Naive thymus-derived CD4-positive, alpha-beta T cell (primary cell): ENCODE data around the gene OR12D3. TPM values are rescaled to one million over a fixed set of nuclear protein-coding genes. Genes with fewer than 3 reads are reported as not detected.

Source experiments
- ATAC-seq: fragments of 150-1000 bp; cut with Tn5 transposase; 2 replicates; pipeline ENCODE4 v1.10.0; 2021; ENCODE audit warnings: mild to moderate bottlenecking, moderate library complexity
- CTCF ChIA-PET: fragments of 350-600 bp; sonication (Branson Sonifier 250); formaldehyde crosslinking; loops from one replicate; lab custom pipeline; 2021; ENCODE audit warnings: antibody characterized with exemption; lab: Charles Lee
- POLR2A ChIA-PET: fragments of 350-600 bp; sonication (Branson Sonifier 250); formaldehyde crosslinking; loops from one replicate; lab custom pipeline; 2021; ENCODE audit warnings: antibody characterized with exemption, inconsistent platforms; lab: Charles Lee
- DNase-seq, 9 donors: peaks; one replicate each; pipeline versions ENCODE4 v3.0.0 to v3.0.0-alpha.2; 2020 to 2022; ENCODE audit warnings: mixed read lengths in 1 of 9
- H3K27ac ChIP-seq: one replicate; pipeline ENCODE4 v1.7.0; 2013; ENCODE audit warnings: mild to moderate bottlenecking, low read depth, low read length, moderate library complexity
- H3K27me3 ChIP-seq, 2 donors: one replicate each; pipeline ENCODE4 v1.7.0; 2013; ENCODE audit warnings: low read length in 2 of 2, mild to moderate bottlenecking in 2 of 2, moderate library complexity in 2 of 2; ENCODE audit not compliant: control insufficient read depth in 2 of 2, insufficient read depth in 2 of 2
- H3K36me3 ChIP-seq, 3 experiments: 1 replicate in 2 of 3; 2 replicates in 1 of 3; pipeline ENCODE4 v1.7.0; 2013; ENCODE audit warnings: low read length in 3 of 3, mild to moderate bottlenecking in 3 of 3, moderate library complexity in 1 of 3; ENCODE audit not compliant: insufficient read depth in 3 of 3, control insufficient read depth in 2 of 3
- H3K4me1 ChIP-seq, 2 donors: one replicate each; pipeline ENCODE4 v1.7.0; 2013; ENCODE audit warnings: low read length in 2 of 2, mild to moderate bottlenecking in 2 of 2, moderate library complexity in 1 of 2; ENCODE audit not compliant: control insufficient read depth in 2 of 2, insufficient read depth in 2 of 2
- H3K4me3 ChIP-seq: 2 replicates; pipeline ENCODE4 v1.7.0; 2013; ENCODE audit warnings: mild to moderate bottlenecking, low read length
- H3K9me3 ChIP-seq, 3 experiments: 1 replicate in 2 of 3; 2 replicates in 1 of 3; pipeline ENCODE4 v1.7.0; 2013; ENCODE audit warnings: low read length in 3 of 3; ENCODE audit not compliant: control insufficient read depth in 2 of 3
- H3K27ac Mint-ChIP-seq, 9 donors: one replicate each; pipeline ENCODE4 v1.8.0; 2020 to 2022; ENCODE audit warnings: mixed read lengths in 9 of 9, mild to moderate bottlenecking in 8 of 9, moderate library complexity in 5 of 9, inconsistent platforms in 2 of 9
- H3K27me3 Mint-ChIP-seq, 5 donors: one replicate each; pipeline ENCODE4 v1.8.0; 2021 to 2022; ENCODE audit warnings: mixed read lengths in 5 of 5, mild to moderate bottlenecking in 1 of 5
- H3K36me3 Mint-ChIP-seq, 5 donors: one replicate each; pipeline ENCODE4 v1.8.0; 2020 to 2022; ENCODE audit warnings: mixed read lengths in 5 of 5, mild to moderate bottlenecking in 3 of 5, inconsistent platforms in 1 of 5
- H3K4me1 Mint-ChIP-seq, 7 donors: one replicate each; pipeline ENCODE4 v1.8.0; 2020 to 2022; ENCODE audit warnings: mixed read lengths in 7 of 7, mild to moderate bottlenecking in 3 of 7, inconsistent platforms in 1 of 7
- H3K4me3 Mint-ChIP-seq, 10 donors: one replicate each; pipeline ENCODE4 v1.8.0; 2020 to 2022; ENCODE audit warnings: mild to moderate bottlenecking in 10 of 10, mixed read lengths in 10 of 10, moderate library complexity in 6 of 10, inconsistent platforms in 2 of 10
- H3K9me3 Mint-ChIP-seq, 11 donors: one replicate each; pipeline ENCODE4 v1.8.0; 2020 to 2022; ENCODE audit warnings: mixed read lengths in 11 of 11, mild to moderate bottlenecking in 4 of 11, inconsistent platforms in 1 of 11, moderate library complexity in 1 of 11
- intact Hi-C, 2 donors: fragments of 100-400 bp; cut with micrococcal nuclease; formaldehyde crosslinking; loops; one replicate each; pipeline ENCODE4 v1.15.1; 2023
- polyA plus RNA-seq, 2 donors: library from polyadenylated mRNA; unstranded; fragments of 300-500 nt; fragmentation: Illumina TruSeq; gene quantifications; one replicate each; pipeline ENCODE4 v1.2.3, GENCODE V29; 2021
- total RNA-seq, 6 experiments: library from RNA in 5 of 6; stranded (reverse) in 5 of 6; gene quantifications; 1 replicate in 5 of 6; 2 replicates in 1 of 6; pipeline ENCODE4 v1.2.3 and lab custom pipeline; 2021 to 2026

The OR12D3 gene
- total and polyA plus RNA-seq, 7 experiments from 2014 or later, result not detected

DNA sequence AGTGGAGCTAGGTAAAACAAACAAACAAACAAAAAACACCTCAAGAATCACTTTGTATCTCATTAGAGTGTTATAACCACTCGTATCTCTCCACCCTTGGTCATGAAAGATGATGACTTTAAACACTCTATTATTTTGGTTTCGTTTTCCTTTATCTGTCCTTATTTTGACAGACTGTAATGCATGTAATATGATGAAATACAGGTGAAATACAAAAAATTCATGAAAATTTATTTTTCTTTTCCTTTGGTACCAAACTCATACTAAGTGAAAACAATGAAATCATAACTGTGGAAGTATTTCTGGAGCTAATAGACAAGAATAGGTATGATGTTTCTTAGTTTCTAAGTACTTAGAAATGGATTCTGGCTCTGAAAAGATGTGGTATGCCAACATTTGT lies 24.4 kb upstream of the OR12D3 start:
- Histone ChIP-seq H3K27ac (no peak overlapping the region), H3K9me3 (no peaks in the 10 kb centered on the region), H3K27me3 (peaks cover 4 to 9% of the 10 kb centered on the region in 2 donors), H3K4me3 (no peak overlapping the region), H3K4me1 (no peaks in the 10 kb centered on the region), H3K36me3 (no peaks in the 10 kb centered on the region)
- H3K27me3 Mint-ChIP-seq, result peaks cover 9 to 77% (median 59%) of the 10 kb centered on the region in 5 donors
- intact Hi-C loops, result no loop called here
- ChIA-PET CTCF (no interaction called here), POLR2A (interaction anchor here (1.0 kb wide), 1 partner anchor 10 kb away, joined by 3 read pairs; no protein-coding TSS in a partner anchor)
- peaks cover 0 to 15% (median 0%) of the 10 kb centered on the region in 11 donors for H3K9me3 Mint-ChIP-seq
- H3K4me1 Mint-ChIP-seq, result no peaks in the 10 kb centered on the region
- no peaks in the 10 kb centered on the region for H3K36me3 Mint-ChIP-seq
- no peak overlapping the region for H3K4me3 Mint-ChIP-seq
- ATAC-seq (no peak), DNase-seq (no peak)
- no peak overlapping the region for H3K27ac Mint-ChIP-seq

GRCh38 chr6:29395331-29395730 lies 20.2 kb upstream of the OR12D3 start, which contains the start of gene OR12D2:
Gene OR12D2, plus strand, starts transcription at chr6:29395631. Its CDS starts 1,069 bp downstream, at chr6:29396700.
- Histone ChIP-seq H3K4me3 (no peak within 1 kb of the TSS), H3K9me3 (no peaks in the 10 kb centered on the region), H3K4me1 (no peaks in the 10 kb centered on the region), H3K27ac (no peak within 1 kb of the TSS), H3K27me3 (peaks cover 0 to 9% of the 10 kb centered on the region in 2 donors), H3K36me3 (no peaks in the 10 kb centered on the region)
- ChIA-PET CTCF (no interaction called here), POLR2A (no interaction called here)
- intact Hi-C loops, result no loop called here
- Mint-ChIP-seq H3K27ac (no peak within 1 kb of the TSS), H3K4me3 (no peak within 1 kb of the TSS), H3K27me3 (peaks cover 6 to 66% (median 48%) of the 10 kb centered on the region in 5 donors), H3K36me3 (no peaks in the 10 kb centered on the region), H3K9me3 (peaks cover 0 to 10% (median 0%) of the 10 kb centered on the region in 11 donors), H3K4me1 (no peaks in the 10 kb centered on the region)
- ATAC-seq (no peak), DNase-seq (no peak)

DNA sequence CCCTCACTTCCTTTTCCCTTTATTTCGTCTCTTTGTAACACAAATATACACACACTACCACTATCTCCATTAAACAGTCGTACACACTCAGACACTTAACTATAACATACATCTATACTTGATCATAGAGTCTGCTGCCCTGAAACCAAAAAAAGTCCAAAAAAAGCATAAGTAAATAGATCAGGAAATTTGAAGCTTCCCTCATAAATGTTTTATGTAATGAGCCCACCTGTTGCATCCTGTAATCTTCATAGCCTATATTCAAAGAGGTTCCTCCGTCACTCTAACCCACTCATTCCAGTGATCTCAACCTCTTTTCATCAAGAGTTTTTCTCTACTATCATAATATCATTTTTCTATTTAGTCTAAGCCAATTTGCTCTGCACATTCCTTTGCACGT lies 13.4 kb upstream of the OR12D3 start:
- Mint-ChIP-seq H3K36me3 (no peaks in the 10 kb centered on the region), H3K4me1 (no peaks in the 10 kb centered on the region), H3K27ac (no peak overlapping the region), H3K9me3 (peaks cover 0 to 3% (median 0%) of the 10 kb centered on the region in 11 donors), H3K4me3 (no peak overlapping the region), H3K27me3 (peaks cover 7 to 56% (median 47%) of the 10 kb centered on the region in 5 donors)
- intact Hi-C loops, result no loop called here
- ChIA-PET CTCF (no interaction called here), POLR2A (no interaction called here)
- Histone ChIP-seq H3K4me3 (no peak overlapping the region), H3K4me1 (no peaks in the 10 kb centered on the region), H3K36me3 (no peaks in the 10 kb centered on the region), H3K9me3 (no peaks in the 10 kb centered on the region), H3K27ac (no peak overlapping the region), H3K27me3 (no peaks in the 10 kb centered on the region)
- DNase-seq (no peak), ATAC-seq (no peak)

- H3K27ac ChIP-seq, result no peak overlapping the region
- POLR2A ChIA-PET, result no interaction called here
- H3K9me3 Mint-ChIP-seq, result peaks cover 0 to 6% (median 0%) of the 10 kb centered on the region in 11 donors
- H3K9me3 ChIP-seq, result no peaks in the 10 kb centered on the region
- H3K27me3 Mint-ChIP-seq, result peaks cover 7 to 70% (median 39%) of the 10 kb centered on the region in 5 donors
- intact Hi-C loops, result no loop called here
- H3K27ac Mint-ChIP-seq, result no peak overlapping the region
- H3K27me3 ChIP-seq, result no peaks in the 10 kb centered on the region
- H3K36me3 Mint-ChIP-seq, result peaks cover 0 to 4% (median 0%) of the 10 kb centered on the region in 5 donors
- H3K4me1 Mint-ChIP-seq, result no peaks in the 10 kb centered on the region
- H3K4me3 Mint-ChIP-seq, result no peak overlapping the region
- DNase-seq (no peak), ATAC-seq (no peak)
- H3K4me1 ChIP-seq, result no peaks in the 10 kb centered on the region
- CTCF ChIA-PET, result no interaction called here
- H3K4me3 ChIP-seq, result no peak overlapping the region
- no peaks in the 10 kb centered on the region for H3K36me3 ChIP-seq
Measured at GRCh38 chr6:29376003-29376402, 912 bp upstream of the OR12D3 start.

GRCh38 chr6:29368765-29369164 lies 6.3 kb downstream of the OR12D3 start, which contains the start of gene OR5V1:
Gene OR5V1, minus strand, starts transcription at chr6:29368865. Its CDS starts 12,670 bp downstream, at chr6:29356195.
- ATAC-seq, result no peak
- no peak for DNase-seq
- H3K27ac ChIP-seq, result no peak within 1 kb of the TSS
- CTCF ChIA-PET, result no interaction called here
- no peaks in the 10 kb centered on the region for H3K27me3 ChIP-seq
- H3K4me1 ChIP-seq, result no peaks in the 10 kb centered on the region
- no peaks in the 10 kb centered on the region for H3K36me3 ChIP-seq
- H3K4me3 ChIP-seq, result no peak within 1 kb of the TSS
- H3K9me3 ChIP-seq, result no peaks in the 10 kb centered on the region
- POLR2A ChIA-PET, result no interaction called here
- Mint-ChIP-seq H3K27me3 (peaks cover 4 to 46% (median 30%) of the 10 kb centered on the region in 5 donors), H3K9me3 (peaks cover 0 to 15% (median 2%) of the 10 kb centered on the region in 11 donors), H3K4me3 (no peak within 1 kb of the TSS), H3K27ac (no peak within 1 kb of the TSS), H3K36me3 (no peaks in the 10 kb centered on the region), H3K4me1 (no peaks in the 10 kb centered on the region)
- intact Hi-C loops, result no loop called here

DNA sequence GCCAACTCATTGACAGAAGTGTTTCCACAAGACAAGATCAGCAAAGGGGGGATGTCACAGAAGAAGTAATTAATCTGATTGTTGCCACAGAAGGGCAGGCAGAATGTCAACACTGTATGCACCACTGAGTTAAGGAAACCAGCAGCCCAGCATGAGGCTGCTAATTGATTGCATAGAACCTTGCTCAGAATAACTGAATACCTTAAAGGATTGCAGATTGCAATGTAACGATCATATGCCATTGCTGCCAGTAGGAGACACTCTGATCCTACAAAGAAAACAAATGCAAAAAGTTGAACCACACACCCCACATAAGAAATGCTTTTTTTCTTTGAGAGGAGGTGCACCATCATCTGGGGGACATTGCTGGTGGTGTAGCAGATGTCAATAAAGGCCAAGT lies 19.5 kb downstream of the OR12D3 start:
- H3K27ac ChIP-seq, result no peak overlapping the region
- H3K36me3 Mint-ChIP-seq, result peaks cover 0 to 10% (median 0%) of the 10 kb centered on the region in 5 donors
- ChIA-PET POLR2A (no interaction called here), CTCF (no interaction called here)
- H3K9me3 ChIP-seq, result no peaks in the 10 kb centered on the region
- no peaks in the 10 kb centered on the region for H3K27me3 ChIP-seq
- peaks cover 0 to 28% (median 10%) of the 10 kb centered on the region in 11 donors for H3K9me3 Mint-ChIP-seq
- no peak for DNase-seq
- no peak overlapping the region for H3K4me3 Mint-ChIP-seq
- peaks cover 14 to 78% (median 65%) of the 10 kb centered on the region in 5 donors for H3K27me3 Mint-ChIP-seq
- no peak overlapping the region for H3K27ac Mint-ChIP-seq
- ATAC-seq, result no peak
- H3K4me1 Mint-ChIP-seq, result no peaks in the 10 kb centered on the region
- no peaks in the 10 kb centered on the region for H3K4me1 ChIP-seq
- intact Hi-C loops, result no loop called here
- no peaks in the 10 kb centered on the region for H3K36me3 ChIP-seq
- H3K4me3 ChIP-seq, result no peak overlapping the region

DNA sequence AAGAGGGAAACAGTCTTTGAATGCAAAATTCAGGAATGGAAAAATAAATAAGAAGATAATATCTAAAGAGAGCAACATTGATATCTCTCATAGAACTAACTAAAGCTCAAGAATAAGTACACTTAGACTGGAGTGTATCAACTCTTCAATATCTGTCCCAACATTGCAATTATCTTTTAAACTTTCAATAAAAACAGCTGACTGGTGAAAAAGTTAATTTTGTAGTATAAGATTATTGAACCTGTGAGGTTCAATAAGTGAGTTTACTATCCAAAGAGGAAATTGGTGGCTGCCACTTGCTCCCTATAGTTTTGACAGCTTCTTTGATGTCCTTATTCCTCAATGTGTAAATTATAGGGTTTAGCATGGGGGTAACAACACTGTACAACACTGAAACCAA lies 20.1 kb downstream of the OR12D3 start:
- peaks cover 14 to 79% (median 67%) of the 10 kb centered on the region in 5 donors for H3K27me3 Mint-ChIP-seq
- H3K4me3 Mint-ChIP-seq, result no peak overlapping the region
- intact Hi-C loops, result no loop called here
- ATAC-seq (no peak), DNase-seq (no peak)
- Histone ChIP-seq H3K36me3 (no peaks in the 10 kb centered on the region), H3K27me3 (no peaks in the 10 kb centered on the region), H3K9me3 (no peaks in the 10 kb centered on the region), H3K27ac (no peak overlapping the region), H3K4me3 (no peak overlapping the region), H3K4me1 (no peaks in the 10 kb centered on the region)
- no peaks in the 10 kb centered on the region for H3K4me1 Mint-ChIP-seq
- ChIA-PET CTCF (no interaction called here), POLR2A (no interaction called here)
- H3K27ac Mint-ChIP-seq, result no peak overlapping the region
- peaks cover 0 to 10% (median 0%) of the 10 kb centered on the region in 5 donors for H3K36me3 Mint-ChIP-seq
- peaks cover 0 to 34% (median 12%) of the 10 kb centered on the region in 11 donors for H3K9me3 Mint-ChIP-seq
